ENCODE measurements around the gene SLC22A8. TPM values are rescaled to one million over a fixed set of nuclear protein-coding genes. Genes with fewer than 3 reads are reported as not detected.
A peak's percentile ranks its signal among the peaks of the same experiment; 100 is the strongest.
"Not testable (repeated sequence)": the region's sequence is repeated elsewhere in the genome, so short reads cannot be mapped to it uniquely, and the experiment has no call there.

The SLC22A8 gene
- polyA plus RNA-seq, 3 donors: not detected

GRCh38 chr11:62948765-62949320 is 66.8 kb downstream of the SLC22A8 start:
- H3K4me2 ChIP-seq (replicated peaks; ENCODE audit: extremely low read depth, low read length, poor library complexity, severe bottlenecking): no peak overlapping the region
- H3K79me2 ChIP-seq (ENCODE audit: insufficient read depth, low read length): no peaks in the 10 kb centered on the region
- Mint-ChIP-seq H3K36me3 (no peaks in the 10 kb centered on the region), H3K4me1 (no peaks in the 10 kb centered on the region), H3K27me3 (ENCODE audit: low read depth in 3 of 3) (peaks cover 13 to 28% (median 19%) of the 10 kb centered on the region in 3 donors), H3K27ac (peak overlapping the region in 1 of 7 donors; percentile 12), H3K4me3 (peak overlapping the region in 1 of 2 donors; percentile 12), H3K9me3 (peaks cover 0 to 9% (median 1%) of the 10 kb centered on the region in 7 donors)
- no peaks in the 10 kb centered on the region for H3K4me1 ChIP-seq (ENCODE audit: control insufficient read depth in 1 of 2, insufficient read depth in 2 of 2, low read length in 2 of 2)
- no peak overlapping the region for H3K4me3 ChIP-seq (replicated peaks in 1 of 3; ENCODE audit: low read depth in 2 of 3, low read length in 3 of 3)
- no peak for TF ChIP-seq CTCF (IDR thresholded peaks at IDR 0.05)
- H4K20me1 ChIP-seq (ENCODE audit: insufficient read depth, low read length): no peaks in the 10 kb centered on the region
- intact Hi-C loops (cut with micrococcal nuclease): no loop called here
- no peaks in the 10 kb centered on the region for H3K9me3 ChIP-seq (replicated peaks in 1 of 2; ENCODE audit: control insufficient read depth in 1 of 2, insufficient read depth in 1 of 2, low read length in 2 of 2)
- peaks cover 0 to 2% of the 10 kb centered on the region in 2 donors for H3K27me3 ChIP-seq (ENCODE audit: control insufficient read depth in 2 of 2, insufficient read depth in 2 of 2, low read length in 2 of 2)
- H3K36me3 ChIP-seq (replicated peaks in 1 of 2; ENCODE audit: control insufficient read depth in 1 of 2, insufficient read depth in 2 of 2, low read length in 2 of 2): no peaks in the 10 kb centered on the region
- H3K27ac ChIP-seq (ENCODE audit: low read depth in 1 of 2, low read length in 2 of 2): no peak overlapping the region
- no peak overlapping the region for H3K9ac ChIP-seq (ENCODE audit: insufficient read depth, low read length, poor library complexity, severe bottlenecking)
- no peak for DNase-seq
- no peak overlapping the region for H2AFZ ChIP-seq (ENCODE audit: insufficient read depth, low read depth, low read length, poor library complexity, severe bottlenecking)
- 93% methylated on average over 4 of the region's 7 CpGs for WGBS (ENCODE audit: insufficient coverage)

GRCh38 chr11:62945538-62945937 is 70.1 kb downstream of the SLC22A8 start:
- not testable (repeated sequence) for H3K27ac Mint-ChIP-seq; H3K4me1 ChIP-seq (ENCODE audit: control insufficient read depth in 1 of 2, insufficient read depth in 2 of 2, low read length in 2 of 2)

More at GRCh38 chr11:62945538-62945937, 70.1 kb downstream of the SLC22A8 start:
- H4K20me1 ChIP-seq (ENCODE audit: insufficient read depth, low read length); H3K79me2 ChIP-seq (ENCODE audit: insufficient read depth, low read length); intact Hi-C loops (cut with micrococcal nuclease); H3K36me3 ChIP-seq (replicated peaks in 1 of 2; ENCODE audit: control insufficient read depth in 1 of 2, insufficient read depth in 2 of 2, low read length in 2 of 2); H3K4me2 ChIP-seq (replicated peaks; ENCODE audit: extremely low read depth, low read length, poor library complexity, severe bottlenecking); H3K4me3 Mint-ChIP-seq; H3K9me3 Mint-ChIP-seq; H3K27me3 ChIP-seq (ENCODE audit: control insufficient read depth in 2 of 2, insufficient read depth in 2 of 2, low read length in 2 of 2); H3K9me3 ChIP-seq (replicated peaks in 1 of 2; ENCODE audit: control insufficient read depth in 1 of 2, insufficient read depth in 1 of 2, low read length in 2 of 2); DNase-seq; H3K9ac ChIP-seq (ENCODE audit: insufficient read depth, low read length, poor library complexity, severe bottlenecking); H3K4me3 ChIP-seq (replicated peaks in 1 of 3; ENCODE audit: low read depth in 2 of 3, low read length in 3 of 3); H3K36me3 Mint-ChIP-seq; H3K27ac ChIP-seq (ENCODE audit: low read depth in 1 of 2, low read length in 2 of 2); H2AFZ ChIP-seq (ENCODE audit: insufficient read depth, low read depth, low read length, poor library complexity, severe bottlenecking); H3K4me1 Mint-ChIP-seq: not testable (repeated sequence)
- WGBS (ENCODE audit: insufficient coverage): no CpG with 5 or more reads among the region's 10 CpGs
- H3K27me3 Mint-ChIP-seq (ENCODE audit: low read depth in 3 of 3): peaks cover 15 to 35% (median 19%) of the 10 kb centered on the region in 3 donors

Other genes starting within 250 kb of the SLC22A8 start
- 10 to 100 TPM in 1 of 3 donors, 1 to 10 TPM in 2; 5.1 to 35.5 (median 5.3) TPM for gene TAF6L, start 244.4 kb downstream of the SLC22A8 start, polyA plus RNA-seq
- gene TMEM179B, start 228.4 kb downstream of the SLC22A8 start, polyA plus RNA-seq: 100 to 1,000 TPM in 2 of 3 donors, 10 to 100 TPM in 1; 95.8 to 236 (median 220) TPM
- gene TMEM223, start 223.8 kb downstream of the SLC22A8 start, polyA plus RNA-seq: 10 to 100 TPM in 2 of 3 donors, 1 to 10 TPM in 1; 5.7 to 20.4 (median 19.6) TPM
- 100 to 1,000 TPM in 1 of 3 donors, 10 to 100 TPM in 2; 50.1 to 748 (median 70.6) TPM for gene NXF1, start 210.4 kb downstream of the SLC22A8 start, polyA plus RNA-seq
- gene STX5, start 183.8 kb downstream of the SLC22A8 start, polyA plus RNA-seq: 10 to 100 TPM; 36.4 to 39.6 (median 38.5) TPM
- gene TEX54, start 183.0 kb downstream of the SLC22A8 start, polyA plus RNA-seq: under 1 TPM in 1 of 3 donors, not detected in 2; 0.74 TPM
- 10 to 100 TPM; 14.2 to 52.5 (median 18.4) TPM for gene WDR74, start 176.3 kb downstream of the SLC22A8 start, polyA plus RNA-seq
- gene SLC3A2, start 134.9 kb downstream of the SLC22A8 start, polyA plus RNA-seq: 100 to 1,000 TPM; 156 to 231 (median 189) TPM
- not detected for gene CHRM1, start 94.5 kb downstream of the SLC22A8 start, polyA plus RNA-seq
- gene SLC22A6, start 30.9 kb downstream of the SLC22A8 start, polyA plus RNA-seq: not detected
- gene SLC22A24, start 128.4 kb upstream of the SLC22A8 start, polyA plus RNA-seq: not detected
- not detected for gene SLC22A25, start 227.8 kb upstream of the SLC22A8 start, polyA plus RNA-seq

All from CD14-positive monocyte (primary cell).